DMS153 treated with DMSO at 0.1 percent for 48 hours (cell line): ENCODE results near the gene FAM110C.

ENCODE experiments used
- DNase-seq: peaks from one replicate; lab custom pipeline; 2025; ENCODE audit not compliant: unreplicated experiment; lab: John Stamatoyannopoulos, UW

FAM110C gene

DNA sequence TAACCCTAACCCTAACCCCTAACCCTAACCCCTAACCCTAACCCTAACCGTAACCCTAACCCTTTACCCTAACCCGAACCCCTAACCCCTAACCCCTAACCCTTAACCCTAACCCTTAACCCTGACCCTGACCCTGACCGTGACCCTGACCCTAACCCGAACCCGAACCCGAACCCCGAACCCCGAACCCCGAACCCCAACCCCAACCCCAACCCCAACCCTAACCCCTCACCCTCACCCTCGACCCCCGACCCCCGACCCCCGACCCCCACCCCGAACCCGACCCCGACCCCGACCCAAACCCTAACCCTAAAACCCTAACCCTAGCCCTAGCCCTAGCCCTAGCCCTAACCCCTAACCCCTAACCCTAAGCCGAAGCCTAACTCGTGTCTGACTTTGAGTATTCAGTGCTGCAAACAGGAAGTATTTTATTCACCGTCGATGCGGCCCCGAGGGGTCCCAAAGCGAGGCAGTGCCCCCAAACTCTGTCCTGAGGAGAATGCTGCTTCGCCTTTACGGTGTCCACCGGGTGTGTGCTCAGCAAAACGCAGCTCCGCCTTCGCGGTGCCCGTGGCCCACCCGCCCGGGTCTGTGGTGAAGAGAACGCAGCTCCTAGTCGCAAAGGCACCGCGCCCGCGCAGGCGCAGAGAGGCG, 36.0 kb downstream of the FAM110C start:
- DNase-seq, result no peak
